ENCODE results near the gene KRTAP2-4. TPM values are rescaled to one million over a fixed set of nuclear protein-coding genes. Genes with fewer than 3 reads are reported as not detected.
"Not testable (repeated sequence)": the region's sequence is repeated elsewhere in the genome, so short reads cannot be mapped to it uniquely, and the experiment has no call there.

Gene KRTAP2-4
- total and polyA plus RNA-seq, 4 donors, result not detected

DNA sequence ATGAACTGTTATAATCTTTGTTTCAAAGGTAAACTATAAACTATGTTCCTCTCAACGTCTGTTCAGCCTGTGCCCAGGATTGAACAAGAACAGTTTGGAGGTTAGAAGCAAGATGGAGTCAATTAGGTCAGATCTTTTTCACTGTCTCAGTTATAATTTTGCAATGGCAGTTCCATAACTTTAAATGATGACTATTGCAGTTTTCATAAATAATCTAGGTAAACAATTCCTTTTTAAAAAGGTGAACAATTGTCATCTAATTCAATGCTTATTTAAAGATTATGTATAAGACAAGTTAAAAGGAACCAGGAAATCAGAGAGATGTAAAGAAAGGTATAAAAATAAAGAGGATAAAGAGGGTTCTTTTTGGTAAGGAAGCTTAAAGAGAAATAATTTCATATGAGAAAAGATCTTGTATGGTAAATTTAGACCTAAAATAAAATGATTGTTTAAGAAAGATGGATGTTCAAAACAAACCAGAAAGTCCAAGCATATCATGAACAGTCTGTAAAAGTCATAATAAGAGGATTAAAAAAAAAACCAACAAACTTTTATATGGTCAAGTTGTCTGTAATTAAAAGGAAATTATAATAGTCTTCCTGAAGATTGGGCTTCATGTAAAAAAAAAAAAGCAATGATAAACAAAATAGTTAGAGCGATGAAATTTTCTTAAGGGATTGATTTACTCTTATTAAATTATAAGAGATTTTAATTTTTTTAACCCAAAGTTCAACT is 45.6 kb upstream of the KRTAP2-4 start:
- Histone ChIP-seq H3K27ac (ENCODE audit: low read depth in 1 of 2, low read length in 2 of 2) (no peak overlapping the region), H3K4me3 (ENCODE audit: low read depth in 1 of 3, low read length in 3 of 3) (no peak overlapping the region), H3K36me3 (ENCODE audit: control insufficient read depth in 4 of 4, insufficient read depth in 3 of 4, low read depth in 1 of 4, low read length in 3 of 4) (no peaks in the 10 kb centered on the region), H3K9me3 (ENCODE audit: control insufficient read depth in 4 of 4, low read length in 3 of 4) (no peaks in the 10 kb centered on the region), H3K27me3 (ENCODE audit: control insufficient read depth in 4 of 4, insufficient read depth in 4 of 4, low read length in 3 of 4) (peaks cover 0 to 4% (median 0%) of the 10 kb centered on the region in 4 donors), H3K9ac (ENCODE audit: low read depth in 1 of 2, low read length in 2 of 2) (no peak overlapping the region), H3K4me1 (ENCODE audit: control insufficient read depth in 4 of 4, insufficient read depth in 4 of 4, low read length in 3 of 4) (no peaks in the 10 kb centered on the region)
- TF ChIP-seq SP1 (IDR thresholded peaks at IDR 0.05) (no peak), RXRA (IDR thresholded peaks at IDR 0.05) (no peak)
- DNase-seq (ENCODE audit: low spot score), result no peak
- 70% methylated on average over 2 of the region's 2 CpGs for WGBS

DNA sequence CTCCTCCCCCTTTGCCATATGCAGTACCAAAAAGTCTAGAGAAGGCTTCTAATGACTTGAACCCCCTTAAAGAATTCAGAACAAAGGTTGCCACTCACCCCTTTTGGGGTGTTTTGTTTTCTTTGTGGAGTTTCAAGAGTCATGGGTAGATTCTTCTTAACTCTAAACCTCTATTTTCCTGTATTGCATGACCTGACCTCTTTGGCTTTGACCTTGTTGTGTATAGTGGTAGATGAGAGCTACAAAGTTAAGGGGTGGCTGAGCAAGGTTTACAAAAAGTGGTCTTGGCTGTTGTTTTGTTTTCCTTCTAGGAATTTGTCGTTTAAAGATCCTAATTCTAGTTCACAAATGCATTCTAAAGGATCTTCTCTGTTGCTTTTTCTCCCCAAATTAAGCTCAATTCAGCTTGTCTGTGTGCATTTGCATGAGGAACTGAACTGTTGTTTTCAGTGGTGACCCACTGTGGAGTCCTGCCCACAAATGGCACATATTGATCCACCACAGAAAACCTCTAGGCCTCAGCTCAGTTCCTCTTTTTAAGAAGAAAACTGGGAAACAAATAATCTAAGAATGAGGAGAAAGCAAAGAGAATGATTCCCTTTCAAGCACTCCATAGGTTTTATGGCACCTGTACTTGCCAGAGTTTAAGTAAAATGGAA is 43.2 kb upstream of the KRTAP2-4 start:
- not testable (repeated sequence) for H3K9me3 ChIP-seq (ENCODE audit: control insufficient read depth in 4 of 4, low read length in 3 of 4); H3K4me1 ChIP-seq (ENCODE audit: control insufficient read depth in 4 of 4, insufficient read depth in 4 of 4, low read length in 3 of 4); H3K9ac ChIP-seq (ENCODE audit: low read depth in 1 of 2, low read length in 2 of 2); H3K27ac ChIP-seq (ENCODE audit: low read depth in 1 of 2, low read length in 2 of 2); H3K36me3 ChIP-seq (ENCODE audit: control insufficient read depth in 4 of 4, insufficient read depth in 3 of 4, low read depth in 1 of 4, low read length in 3 of 4); H3K27me3 ChIP-seq (ENCODE audit: control insufficient read depth in 4 of 4, insufficient read depth in 4 of 4, low read length in 3 of 4); DNase-seq (ENCODE audit: low spot score); H3K4me3 ChIP-seq (ENCODE audit: low read depth in 1 of 3, low read length in 3 of 3)
- 4% methylated on average over 1 of the region's 1 CpG for WGBS

DNA sequence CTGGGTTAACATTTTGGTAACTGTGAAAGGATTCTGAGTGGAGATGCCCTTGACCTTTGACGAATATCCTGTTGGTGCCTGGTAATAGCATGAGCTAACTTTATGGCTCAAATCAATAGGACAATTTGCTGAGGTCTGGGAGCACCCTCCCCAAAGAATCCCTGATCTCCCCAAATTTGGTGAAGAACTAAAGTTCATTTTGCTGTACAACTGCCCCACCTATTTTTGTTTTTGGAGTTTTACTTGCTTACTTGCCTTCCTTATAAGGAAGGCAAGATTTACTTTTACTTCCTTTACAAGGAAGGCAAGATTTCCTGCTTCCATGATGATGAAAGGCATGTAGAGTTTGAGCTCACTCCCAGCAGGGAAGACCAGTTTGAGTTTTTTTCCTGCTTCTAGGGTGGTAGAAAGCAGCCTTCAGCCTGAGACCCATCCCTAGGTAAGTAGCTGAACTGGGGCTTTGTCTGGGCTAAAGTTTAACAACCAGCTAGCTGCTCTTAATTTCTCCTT is 42.3 kb upstream of the KRTAP2-4 start:
- H3K4me3 ChIP-seq (ENCODE audit: low read depth in 1 of 3, low read length in 3 of 3), result no peak overlapping the region
- no peaks in the 10 kb centered on the region for H3K9me3 ChIP-seq (ENCODE audit: control insufficient read depth in 4 of 4, low read length in 3 of 4)
- no peaks in the 10 kb centered on the region for H3K4me1 ChIP-seq (ENCODE audit: control insufficient read depth in 4 of 4, insufficient read depth in 4 of 4, low read length in 3 of 4)
- H3K36me3 ChIP-seq (ENCODE audit: control insufficient read depth in 4 of 4, insufficient read depth in 3 of 4, low read depth in 1 of 4, low read length in 3 of 4), result no peaks in the 10 kb centered on the region
- H3K27ac ChIP-seq (ENCODE audit: low read depth in 1 of 2, low read length in 2 of 2), result no peak overlapping the region
- TF ChIP-seq RAD21 (IDR thresholded peaks at IDR 0.05) (no peak), GABPA (IDR thresholded peaks at IDR 0.05 in 1 of 2, conservative IDR thresholded peaks at IDR 0.05 in 1 of 2) (no peak), JUND (IDR thresholded peaks at IDR 0.05) (no peak), RXRA (IDR thresholded peaks at IDR 0.05) (no peak), SP1 (IDR thresholded peaks at IDR 0.05) (no peak), NR2F2 (IDR thresholded peaks at IDR 0.05) (no peak), YY1 (IDR thresholded peaks at IDR 0.05) (no peak)
- TF ChIP-seq, protein P1, sequence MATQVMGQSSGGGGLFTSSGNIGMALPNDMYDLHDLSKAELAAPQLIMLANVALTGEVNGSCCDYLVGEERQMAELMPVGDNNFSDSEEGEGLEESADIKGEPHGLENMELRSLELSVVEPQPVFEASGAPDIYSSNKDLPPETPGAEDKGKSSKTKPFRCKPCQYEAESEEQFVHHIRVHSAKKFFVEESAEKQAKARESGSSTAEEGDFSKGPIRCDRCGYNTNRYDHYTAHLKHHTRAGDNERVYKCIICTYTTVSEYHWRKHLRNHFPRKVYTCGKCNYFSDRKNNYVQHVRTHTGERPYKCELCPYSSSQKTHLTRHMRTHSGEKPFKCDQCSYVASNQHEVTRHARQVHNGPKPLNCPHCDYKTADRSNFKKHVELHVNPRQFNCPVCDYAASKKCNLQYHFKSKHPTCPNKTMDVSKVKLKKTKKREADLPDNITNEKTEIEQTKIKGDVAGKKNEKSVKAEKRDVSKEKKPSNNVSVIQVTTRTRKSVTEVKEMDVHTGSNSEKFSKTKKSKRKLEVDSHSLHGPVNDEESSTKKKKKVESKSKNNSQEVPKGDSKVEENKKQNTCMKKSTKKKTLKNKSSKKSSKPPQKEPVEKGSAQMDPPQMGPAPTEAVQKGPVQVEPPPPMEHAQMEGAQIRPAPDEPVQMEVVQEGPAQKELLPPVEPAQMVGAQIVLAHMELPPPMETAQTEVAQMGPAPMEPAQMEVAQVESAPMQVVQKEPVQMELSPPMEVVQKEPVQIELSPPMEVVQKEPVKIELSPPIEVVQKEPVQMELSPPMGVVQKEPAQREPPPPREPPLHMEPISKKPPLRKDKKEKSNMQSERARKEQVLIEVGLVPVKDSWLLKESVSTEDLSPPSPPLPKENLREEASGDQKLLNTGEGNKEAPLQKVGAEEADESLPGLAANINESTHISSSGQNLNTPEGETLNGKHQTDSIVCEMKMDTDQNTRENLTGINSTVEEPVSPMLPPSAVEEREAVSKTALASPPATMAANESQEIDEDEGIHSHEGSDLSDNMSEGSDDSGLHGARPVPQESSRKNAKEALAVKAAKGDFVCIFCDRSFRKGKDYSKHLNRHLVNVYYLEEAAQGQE (IDR thresholded peaks at IDR 0.05), result no peak
- TF ChIP-seq, protein P2, sequence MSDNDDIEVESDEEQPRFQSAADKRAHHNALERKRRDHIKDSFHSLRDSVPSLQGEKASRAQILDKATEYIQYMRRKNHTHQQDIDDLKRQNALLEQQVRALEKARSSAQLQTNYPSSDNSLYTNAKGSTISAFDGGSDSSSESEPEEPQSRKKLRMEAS (IDR thresholded peaks at IDR 0.05), result no peak
- TF ChIP-seq, protein P3, sequence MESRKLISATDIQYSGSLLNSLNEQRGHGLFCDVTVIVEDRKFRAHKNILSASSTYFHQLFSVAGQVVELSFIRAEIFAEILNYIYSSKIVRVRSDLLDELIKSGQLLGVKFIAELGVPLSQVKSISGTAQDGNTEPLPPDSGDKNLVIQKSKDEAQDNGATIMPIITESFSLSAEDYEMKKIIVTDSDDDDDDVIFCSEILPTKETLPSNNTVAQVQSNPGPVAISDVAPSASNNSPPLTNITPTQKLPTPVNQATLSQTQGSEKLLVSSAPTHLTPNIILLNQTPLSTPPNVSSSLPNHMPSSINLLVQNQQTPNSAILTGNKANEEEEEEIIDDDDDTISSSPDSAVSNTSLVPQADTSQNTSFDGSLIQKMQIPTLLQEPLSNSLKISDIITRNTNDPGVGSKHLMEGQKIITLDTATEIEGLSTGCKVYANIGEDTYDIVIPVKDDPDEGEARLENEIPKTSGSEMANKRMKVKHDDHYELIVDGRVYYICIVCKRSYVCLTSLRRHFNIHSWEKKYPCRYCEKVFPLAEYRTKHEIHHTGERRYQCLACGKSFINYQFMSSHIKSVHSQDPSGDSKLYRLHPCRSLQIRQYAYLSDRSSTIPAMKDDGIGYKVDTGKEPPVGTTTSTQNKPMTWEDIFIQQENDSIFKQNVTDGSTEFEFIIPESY (IDR thresholded peaks at IDR 0.05), result no peak
- no peaks in the 10 kb centered on the region for H3K27me3 ChIP-seq (ENCODE audit: control insufficient read depth in 4 of 4, insufficient read depth in 4 of 4, low read length in 3 of 4)
- H3K9ac ChIP-seq (ENCODE audit: low read depth in 1 of 2, low read length in 2 of 2), result no peak overlapping the region
- DNase-seq (ENCODE audit: low spot score), result no peak
- 49% methylated on average over 1 of the region's 1 CpG for WGBS

DNA sequence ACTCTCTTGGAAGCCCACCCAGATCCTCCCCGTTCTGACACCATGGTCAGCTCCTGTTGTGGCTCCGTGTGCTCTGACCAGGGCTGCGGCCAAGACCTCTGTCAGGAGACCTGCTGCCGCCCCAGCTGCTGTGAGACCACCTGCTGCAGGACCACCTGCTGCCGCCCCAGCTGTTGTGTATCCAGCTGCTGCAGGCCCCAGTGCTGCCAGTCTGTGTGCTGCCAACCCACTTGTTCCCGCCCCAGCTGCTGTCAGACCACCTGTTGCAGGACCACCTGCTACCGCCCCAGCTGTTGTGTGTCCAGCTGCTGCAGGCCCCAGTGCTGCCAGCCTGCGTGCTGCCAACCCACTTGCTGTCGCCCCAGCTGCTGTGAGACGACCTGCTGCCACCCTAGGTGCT is 39.7 kb upstream of the KRTAP2-4 start, which contains the start of gene KRTAP4-9:
TSS of gene KRTAP4-9 (plus strand) at position 43 of the 400 bp plus-strand sequence. CDS start at position 43, 0 bp downstream.
- H3K9me3 ChIP-seq (ENCODE audit: control insufficient read depth in 4 of 4, low read length in 3 of 4); H3K9ac ChIP-seq (ENCODE audit: low read depth in 1 of 2, low read length in 2 of 2); H3K4me3 ChIP-seq (ENCODE audit: low read depth in 1 of 3, low read length in 3 of 3); H3K4me1 ChIP-seq (ENCODE audit: control insufficient read depth in 4 of 4, insufficient read depth in 4 of 4, low read length in 3 of 4); H3K36me3 ChIP-seq (ENCODE audit: control insufficient read depth in 4 of 4, insufficient read depth in 3 of 4, low read depth in 1 of 4, low read length in 3 of 4); H3K27ac ChIP-seq (ENCODE audit: low read depth in 1 of 2, low read length in 2 of 2); H3K27me3 ChIP-seq (ENCODE audit: control insufficient read depth in 4 of 4, insufficient read depth in 4 of 4, low read length in 3 of 4); DNase-seq (ENCODE audit: low spot score): not testable (repeated sequence)
- 60% methylated on average over 9 of the region's 10 CpGs for WGBS

DNA sequence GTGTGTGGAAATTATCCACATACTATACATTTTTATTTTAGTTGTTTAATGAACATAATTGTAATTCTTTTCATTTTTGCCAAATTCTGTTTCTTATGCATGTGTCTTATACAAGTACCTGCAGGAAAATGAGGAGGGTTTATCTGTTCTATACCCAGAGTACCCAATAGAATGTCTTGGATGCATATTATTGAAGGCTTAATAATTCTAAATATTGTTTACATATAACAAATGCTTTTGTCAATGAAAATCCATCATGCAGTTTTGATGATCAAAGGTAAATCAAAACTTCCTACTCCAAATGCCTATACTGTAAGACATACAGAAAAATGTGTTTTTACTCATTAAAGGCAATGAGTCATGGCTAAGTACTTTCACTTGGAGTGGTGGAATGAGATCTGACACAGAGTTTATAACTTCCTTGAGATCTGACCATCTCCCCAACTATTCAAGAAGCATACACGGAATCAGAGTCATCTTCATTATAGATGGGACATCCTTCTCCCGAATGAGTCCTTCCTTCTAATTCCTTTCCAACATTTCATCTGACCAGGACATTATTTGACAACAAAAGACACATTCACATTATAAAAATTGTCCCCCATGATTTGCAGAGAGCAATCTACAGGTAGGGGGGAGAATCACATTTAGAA is 38.8 kb upstream of the KRTAP2-4 start:
- H3K9me3 ChIP-seq (ENCODE audit: control insufficient read depth in 4 of 4, low read length in 3 of 4); H3K4me1 ChIP-seq (ENCODE audit: control insufficient read depth in 4 of 4, insufficient read depth in 4 of 4, low read length in 3 of 4); H3K9ac ChIP-seq (ENCODE audit: low read depth in 1 of 2, low read length in 2 of 2); DNase-seq (ENCODE audit: low spot score); H3K27me3 ChIP-seq (ENCODE audit: control insufficient read depth in 4 of 4, insufficient read depth in 4 of 4, low read length in 3 of 4); H3K36me3 ChIP-seq (ENCODE audit: control insufficient read depth in 4 of 4, insufficient read depth in 3 of 4, low read depth in 1 of 4, low read length in 3 of 4); H3K27ac ChIP-seq (ENCODE audit: low read depth in 1 of 2, low read length in 2 of 2); H3K4me3 ChIP-seq (ENCODE audit: low read depth in 1 of 3, low read length in 3 of 3): not testable (repeated sequence)
- 81% methylated on average over 2 of the region's 2 CpGs for WGBS
